ENCODE measurements around the gene GABBR2. TPM values are rescaled to one million over a fixed set of nuclear protein-coding genes. Genes with fewer than 3 reads are reported as not detected.
A peak's percentile ranks its signal among the peaks of the same experiment; 100 is the strongest.

The GABBR2 gene
- total RNA-seq, 1 experiment from 2014 or later: 0.33 TPM

- H3K4me1 Mint-ChIP-seq (ENCODE audit: low read depth, unreplicated experiment): no peaks in the 10 kb centered on the region
- DNase-seq: no peak
- no peak overlapping the region for H3K4me3 Mint-ChIP-seq (ENCODE audit: low read depth, unreplicated experiment)
- CTCF ChIA-PET: no interaction called here
- BruUV-seq (replicated peaks): no TSS peak
- H3K36me3 Mint-ChIP-seq (ENCODE audit: insufficient read depth, unreplicated experiment): no peaks in the 10 kb centered on the region
- H3K27me3 Mint-ChIP-seq (ENCODE audit: unreplicated experiment): peaks cover 54% of the 10 kb centered on the region
- H3K9me3 Mint-ChIP-seq (ENCODE audit: low read depth, unreplicated experiment): no peaks in the 10 kb centered on the region
- H3K27ac Mint-ChIP-seq (ENCODE audit: unreplicated experiment): no peak overlapping the region
- intact Hi-C loops (cut with micrococcal nuclease; ENCODE audit: unreplicated experiment): no loop called here
- TF ChIP-seq, protein P1, sequence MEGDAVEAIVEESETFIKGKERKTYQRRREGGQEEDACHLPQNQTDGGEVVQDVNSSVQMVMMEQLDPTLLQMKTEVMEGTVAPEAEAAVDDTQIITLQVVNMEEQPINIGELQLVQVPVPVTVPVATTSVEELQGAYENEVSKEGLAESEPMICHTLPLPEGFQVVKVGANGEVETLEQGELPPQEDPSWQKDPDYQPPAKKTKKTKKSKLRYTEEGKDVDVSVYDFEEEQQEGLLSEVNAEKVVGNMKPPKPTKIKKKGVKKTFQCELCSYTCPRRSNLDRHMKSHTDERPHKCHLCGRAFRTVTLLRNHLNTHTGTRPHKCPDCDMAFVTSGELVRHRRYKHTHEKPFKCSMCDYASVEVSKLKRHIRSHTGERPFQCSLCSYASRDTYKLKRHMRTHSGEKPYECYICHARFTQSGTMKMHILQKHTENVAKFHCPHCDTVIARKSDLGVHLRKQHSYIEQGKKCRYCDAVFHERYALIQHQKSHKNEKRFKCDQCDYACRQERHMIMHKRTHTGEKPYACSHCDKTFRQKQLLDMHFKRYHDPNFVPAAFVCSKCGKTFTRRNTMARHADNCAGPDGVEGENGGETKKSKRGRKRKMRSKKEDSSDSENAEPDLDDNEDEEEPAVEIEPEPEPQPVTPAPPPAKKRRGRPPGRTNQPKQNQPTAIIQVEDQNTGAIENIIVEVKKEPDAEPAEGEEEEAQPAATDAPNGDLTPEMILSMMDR (IDR thresholded peaks at IDR 0.05; ENCODE audit: unreplicated experiment): no peak
Measured at GRCh38 chr9:98639133-98639532, 69.6 kb downstream of the GABBR2 start.

DNA sequence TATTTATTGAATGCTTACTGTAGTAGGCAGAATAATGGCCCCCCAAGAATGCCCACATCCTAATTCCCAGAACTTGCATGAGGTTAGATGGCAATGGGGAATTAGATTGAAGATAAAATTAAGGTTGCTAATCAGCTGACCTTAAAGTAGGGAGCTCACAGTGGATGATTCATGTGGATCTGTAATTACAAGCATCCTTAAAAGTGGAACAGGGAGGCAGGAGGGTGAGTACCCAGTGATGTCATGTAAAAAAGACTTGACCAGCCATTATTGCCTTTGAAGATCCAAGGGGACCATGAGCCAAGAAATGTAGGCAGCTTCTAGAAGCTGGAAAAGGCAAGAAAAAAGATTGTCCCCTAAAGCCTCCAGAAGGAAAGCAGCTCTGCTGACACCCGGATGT, 71.4 kb downstream of the GABBR2 start:
- intact Hi-C loops (cut with micrococcal nuclease; ENCODE audit: unreplicated experiment): no loop called here
- DNase-seq: no peak
- BruUV-seq (replicated peaks): no TSS peak
- Mint-ChIP-seq H3K4me3 (ENCODE audit: low read depth, unreplicated experiment) (no peak overlapping the region), H3K9me3 (ENCODE audit: low read depth, unreplicated experiment) (no peaks in the 10 kb centered on the region), H3K27ac (ENCODE audit: unreplicated experiment) (no peak overlapping the region), H3K36me3 (ENCODE audit: insufficient read depth, unreplicated experiment) (no peaks in the 10 kb centered on the region), H3K27me3 (ENCODE audit: unreplicated experiment) (peaks cover 37% of the 10 kb centered on the region), H3K4me1 (ENCODE audit: low read depth, unreplicated experiment) (no peaks in the 10 kb centered on the region)
- TF ChIP-seq, protein P1 (IDR thresholded peaks at IDR 0.05; ENCODE audit: unreplicated experiment): no peak
- CTCF ChIA-PET: no interaction called here

DNA sequence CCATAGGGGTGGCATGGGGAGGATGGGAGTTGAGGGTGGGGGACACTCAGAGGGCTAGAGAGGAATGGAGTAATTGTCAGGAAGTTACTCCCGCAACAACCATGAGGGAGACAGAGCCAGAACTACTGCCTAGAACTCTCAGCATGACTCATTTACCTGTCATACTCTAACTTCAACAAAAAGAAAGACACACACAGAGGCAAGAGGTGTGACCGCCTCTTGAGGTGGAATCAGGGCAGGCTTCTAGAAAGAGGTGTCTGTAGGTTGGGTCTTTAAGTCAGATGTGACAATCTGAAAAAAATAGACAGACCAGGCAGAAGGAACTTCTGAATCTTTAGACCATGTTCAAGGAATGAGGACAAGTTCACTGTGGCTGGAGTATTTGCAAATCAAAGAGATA, 73.4 kb downstream of the GABBR2 start:
- TF ChIP-seq, protein P1 (IDR thresholded peaks at IDR 0.05; ENCODE audit: unreplicated experiment): no peak
- Mint-ChIP-seq H3K27ac (ENCODE audit: unreplicated experiment) (no peak overlapping the region), H3K4me1 (ENCODE audit: low read depth, unreplicated experiment) (no peaks in the 10 kb centered on the region), H3K9me3 (ENCODE audit: low read depth, unreplicated experiment) (no peaks in the 10 kb centered on the region), H3K27me3 (ENCODE audit: unreplicated experiment) (peaks cover 17% of the 10 kb centered on the region), H3K36me3 (ENCODE audit: insufficient read depth, unreplicated experiment) (no peaks in the 10 kb centered on the region), H3K4me3 (ENCODE audit: low read depth, unreplicated experiment) (no peak overlapping the region)
- intact Hi-C loops (cut with micrococcal nuclease; ENCODE audit: unreplicated experiment): no loop called here
- no TSS peak for BruUV-seq (replicated peaks)
- peak; percentile 2 for DNase-seq
- CTCF ChIA-PET: no interaction called here

DNA sequence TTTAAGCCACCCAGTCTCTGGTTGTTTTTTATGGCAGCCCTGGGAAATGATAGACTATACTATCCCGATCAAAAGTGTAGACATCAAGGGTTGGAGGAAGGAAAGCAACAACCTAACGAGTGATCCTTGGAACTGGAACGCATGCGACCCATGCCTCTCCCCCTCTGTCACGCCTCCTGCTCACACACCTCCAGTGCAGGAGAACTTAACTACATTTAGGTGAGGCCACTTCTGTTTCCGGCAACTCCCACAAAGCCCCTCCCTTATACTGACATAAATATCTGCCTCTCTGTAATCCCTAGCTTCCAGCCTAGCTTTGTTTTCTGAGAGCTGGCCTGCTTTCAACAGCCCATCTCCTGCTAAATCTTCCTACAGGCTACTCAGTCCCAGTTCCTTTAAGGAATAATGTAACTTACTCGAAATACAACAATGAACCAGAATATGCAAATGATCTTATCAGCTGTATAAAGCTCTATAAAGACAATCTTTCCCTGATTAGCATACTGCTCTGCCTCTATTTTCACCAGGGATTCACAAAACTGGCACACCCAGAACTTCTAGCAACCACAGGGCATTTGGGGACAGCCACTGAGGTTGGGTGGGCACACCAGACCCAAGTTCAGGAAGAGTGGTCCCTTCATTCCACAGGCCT, 73.9 kb downstream of the GABBR2 start:
- no TSS peak for BruUV-seq (replicated peaks)
- no peaks in the 10 kb centered on the region for H3K9me3 Mint-ChIP-seq (ENCODE audit: low read depth, unreplicated experiment)
- peaks cover 11% of the 10 kb centered on the region for H3K27me3 Mint-ChIP-seq (ENCODE audit: unreplicated experiment)
- no peak overlapping the region for H3K4me3 Mint-ChIP-seq (ENCODE audit: low read depth, unreplicated experiment)
- no peak for DNase-seq
- intact Hi-C loops (cut with micrococcal nuclease; ENCODE audit: unreplicated experiment): no loop called here
- CTCF ChIA-PET: no interaction called here
- TF ChIP-seq, protein P1 (IDR thresholded peaks at IDR 0.05; ENCODE audit: unreplicated experiment): no peak
- no peaks in the 10 kb centered on the region for H3K4me1 Mint-ChIP-seq (ENCODE audit: low read depth, unreplicated experiment)
- no peak overlapping the region for H3K27ac Mint-ChIP-seq (ENCODE audit: unreplicated experiment)
- H3K36me3 Mint-ChIP-seq (ENCODE audit: insufficient read depth, unreplicated experiment): no peaks in the 10 kb centered on the region
